ENCODE data around the gene MCCC1.

DNA sequence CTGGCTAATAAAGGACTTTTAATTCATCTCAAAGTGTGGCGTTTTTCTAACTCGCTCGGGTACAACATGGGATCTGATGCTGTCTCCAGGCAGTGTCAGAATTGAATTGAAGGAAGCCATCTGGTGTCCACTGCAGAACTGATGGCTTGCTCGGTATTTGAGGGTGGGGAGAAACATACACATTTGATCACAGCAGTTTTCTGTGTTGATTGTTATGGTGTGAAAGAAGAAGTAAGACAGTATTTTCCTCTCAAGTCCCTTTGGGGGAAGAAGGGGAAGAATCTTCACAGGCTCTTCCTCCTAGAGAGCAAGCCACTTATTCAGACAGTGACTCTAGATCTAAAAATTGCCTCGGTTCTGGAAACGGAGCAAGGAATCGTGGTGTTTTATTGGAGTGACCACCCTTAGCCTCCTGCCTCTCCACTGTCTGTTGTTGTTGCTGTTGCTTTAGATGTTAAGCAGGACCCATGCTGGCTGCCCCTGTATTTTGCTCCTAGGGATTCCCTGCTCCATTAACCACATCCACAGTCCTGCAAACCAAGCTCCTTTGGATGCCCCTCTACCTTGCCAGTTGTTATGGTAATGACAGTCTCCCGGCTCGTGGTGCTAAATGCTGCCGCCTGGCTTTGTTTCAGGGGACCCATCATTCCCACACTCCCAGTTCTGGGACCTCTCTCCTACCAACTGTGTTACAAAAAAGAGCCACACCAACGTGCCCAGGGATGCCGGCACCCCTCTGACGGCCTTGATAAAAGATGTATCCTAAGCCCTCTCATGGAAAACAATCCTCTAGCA is 15.3 kb upstream of the MCCC1 start:
- TF ChIP-seq FOXP2 (optimal IDR thresholded peaks at IDR 0.05; ENCODE audit: control extremely low read depth, extremely low read length, insufficient read depth) (no peak), EZH2 (IDR thresholded peaks at IDR 0.05) (no peak)

Measured in SK-N-MC (cell line).